CD4-positive, alpha-beta T cell treated with Interleukin-12 subunit alpha and Interleukin-12 subunit beta, for 1 hour (primary cell): ENCODE measurements around the gene IL27RA.
"Not testable (repeated sequence)": the region's sequence is repeated elsewhere in the genome, so short reads cannot be mapped to it uniquely, and the experiment has no call there.

ENCODE experiments used
- DNase-seq: peaks from one replicate; pipeline ENCODE4 v3.0.0-alpha.2; 2020

IL27RA gene

DNA sequence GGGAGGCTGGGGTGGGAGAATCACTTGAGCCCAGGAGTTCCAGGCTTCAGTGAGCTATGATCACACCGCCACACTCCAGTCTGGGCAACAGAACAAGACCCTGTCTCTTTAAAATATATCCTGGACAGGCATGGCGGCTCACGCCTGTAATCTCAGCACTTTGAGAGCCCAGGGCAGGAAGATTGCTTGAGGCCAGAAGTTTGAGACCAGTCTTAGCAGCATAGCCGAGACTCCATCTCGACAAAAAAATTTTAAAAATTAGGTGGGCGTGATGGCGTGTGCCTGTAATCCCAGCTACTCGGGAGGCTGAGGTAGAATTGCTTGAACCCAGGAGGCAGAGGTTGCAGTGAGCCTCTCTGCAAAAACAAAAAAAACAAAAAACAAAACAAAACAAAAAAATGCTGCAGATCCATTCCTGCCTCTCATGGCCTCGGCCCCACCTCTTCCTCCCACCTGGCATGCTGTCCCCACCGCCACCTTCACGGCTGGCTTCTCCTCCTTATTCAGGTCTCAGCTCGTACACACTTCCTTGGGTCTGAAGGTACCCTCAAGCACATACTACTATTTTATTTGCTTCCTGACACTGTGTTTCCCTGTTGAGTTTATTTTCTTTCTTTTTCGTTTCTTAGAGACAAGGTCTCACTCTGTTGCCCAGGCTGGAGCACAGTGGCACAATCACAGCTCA, 30.7 kb upstream of the IL27RA start:
- DNase-seq: no peak

DNA sequence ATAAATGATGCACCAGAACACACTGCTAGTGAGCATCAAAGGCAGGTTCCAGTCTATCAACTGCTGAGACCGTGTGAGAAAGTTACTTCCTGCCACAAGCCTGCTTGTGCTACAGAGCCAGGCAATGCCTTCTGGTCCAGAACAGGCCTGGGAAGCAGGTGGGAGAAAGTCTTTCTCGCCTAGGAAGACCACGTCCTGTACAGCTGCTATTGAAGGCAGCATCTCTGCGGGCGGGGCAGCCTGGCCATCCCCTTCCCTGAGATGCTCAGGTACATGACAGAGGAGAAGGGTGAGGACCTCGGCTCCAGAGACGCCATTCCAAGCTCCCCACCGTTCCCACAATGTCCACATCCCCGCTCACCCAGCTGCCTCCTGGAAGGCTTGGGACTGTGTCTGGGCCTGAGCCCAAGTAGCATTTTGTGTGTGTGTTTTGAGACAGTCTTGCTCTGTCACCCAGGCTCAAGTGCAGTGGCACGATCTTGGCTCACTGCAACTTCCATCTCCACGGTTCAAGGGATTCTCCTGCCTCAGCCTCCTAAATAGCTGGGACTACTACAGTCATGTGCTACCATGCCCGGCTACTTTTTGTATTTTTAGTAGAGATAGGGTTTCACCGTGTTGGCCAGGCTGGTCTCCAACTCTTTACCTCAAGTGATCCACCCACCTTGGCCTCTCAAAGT, 28.9 kb upstream of the IL27RA start:
- DNase-seq: peak; percentile 71

DNA sequence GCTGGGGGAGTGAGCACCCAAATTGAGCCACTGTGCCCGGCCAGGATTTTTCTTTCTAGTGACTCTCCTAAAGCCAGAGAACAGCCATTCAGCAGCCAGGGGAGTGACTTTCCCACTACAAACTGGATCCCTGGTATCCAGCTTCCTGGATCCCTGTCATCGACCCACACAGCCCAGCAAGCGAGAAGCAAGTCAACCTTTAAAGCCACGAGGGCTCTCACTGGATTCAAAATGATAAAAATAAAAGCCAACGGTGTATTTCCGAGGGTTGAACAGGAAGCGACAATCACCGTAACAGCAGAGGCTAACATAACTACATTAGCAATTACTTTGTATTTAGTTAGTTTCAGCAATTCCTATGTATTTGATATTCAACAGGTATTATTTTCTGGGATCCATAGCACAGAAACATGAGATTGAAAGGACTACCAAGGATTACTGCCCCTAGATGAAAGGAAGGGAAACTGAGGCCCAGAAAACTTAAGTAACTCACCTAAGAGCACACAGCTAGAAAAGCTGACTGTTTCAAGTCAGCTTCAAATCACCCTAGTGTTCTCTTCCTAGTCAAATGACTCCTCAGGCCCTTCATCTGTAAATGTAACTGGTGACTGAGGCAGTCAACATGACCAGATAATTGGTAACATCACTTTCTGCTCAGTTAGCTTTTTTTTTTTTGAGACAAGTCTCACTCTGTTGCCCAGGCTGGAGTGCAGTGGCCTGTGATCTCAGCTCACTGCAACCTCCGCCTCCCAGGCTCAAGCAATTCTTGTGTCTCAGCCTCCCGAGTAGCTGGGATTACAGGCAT, 28.1 kb upstream of the IL27RA start:
- DNase-seq: peak; percentile 60

DNA sequence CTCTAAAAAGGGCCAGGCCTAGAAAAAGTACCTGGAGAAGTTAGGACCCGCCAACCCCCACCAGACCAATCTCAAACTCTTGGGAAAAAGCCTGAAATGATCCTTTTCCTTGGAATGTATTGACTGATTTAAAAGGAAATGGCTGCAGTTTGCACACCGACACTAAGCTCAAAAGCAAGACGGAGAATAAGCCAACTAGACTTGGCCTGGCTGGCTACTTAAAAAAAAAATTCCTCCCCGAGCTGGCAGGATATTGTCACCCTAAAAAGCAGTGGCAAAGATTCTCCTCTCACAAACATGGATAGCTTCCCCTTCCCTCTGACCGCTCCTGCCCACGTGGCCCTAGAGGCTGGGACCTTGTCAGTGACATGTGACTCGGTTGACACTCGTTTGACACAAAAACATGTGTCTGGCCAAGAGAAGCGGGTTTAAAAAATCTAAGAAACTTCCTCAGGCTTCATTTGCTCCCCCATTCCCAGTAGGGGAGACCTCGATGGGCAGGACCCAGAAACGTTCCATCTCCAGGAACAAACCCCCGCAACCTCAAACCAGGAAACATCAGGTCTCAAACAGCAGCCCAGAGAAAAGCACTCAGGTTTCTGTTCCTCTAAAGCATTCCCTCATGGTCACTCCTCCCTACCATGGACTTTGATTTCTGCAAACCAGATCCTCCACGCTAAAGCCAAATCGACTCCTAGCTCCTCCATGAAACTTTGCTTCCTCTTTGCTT, 26.8 kb upstream of the IL27RA start:
- DNase-seq: peak; percentile 22

DNA sequence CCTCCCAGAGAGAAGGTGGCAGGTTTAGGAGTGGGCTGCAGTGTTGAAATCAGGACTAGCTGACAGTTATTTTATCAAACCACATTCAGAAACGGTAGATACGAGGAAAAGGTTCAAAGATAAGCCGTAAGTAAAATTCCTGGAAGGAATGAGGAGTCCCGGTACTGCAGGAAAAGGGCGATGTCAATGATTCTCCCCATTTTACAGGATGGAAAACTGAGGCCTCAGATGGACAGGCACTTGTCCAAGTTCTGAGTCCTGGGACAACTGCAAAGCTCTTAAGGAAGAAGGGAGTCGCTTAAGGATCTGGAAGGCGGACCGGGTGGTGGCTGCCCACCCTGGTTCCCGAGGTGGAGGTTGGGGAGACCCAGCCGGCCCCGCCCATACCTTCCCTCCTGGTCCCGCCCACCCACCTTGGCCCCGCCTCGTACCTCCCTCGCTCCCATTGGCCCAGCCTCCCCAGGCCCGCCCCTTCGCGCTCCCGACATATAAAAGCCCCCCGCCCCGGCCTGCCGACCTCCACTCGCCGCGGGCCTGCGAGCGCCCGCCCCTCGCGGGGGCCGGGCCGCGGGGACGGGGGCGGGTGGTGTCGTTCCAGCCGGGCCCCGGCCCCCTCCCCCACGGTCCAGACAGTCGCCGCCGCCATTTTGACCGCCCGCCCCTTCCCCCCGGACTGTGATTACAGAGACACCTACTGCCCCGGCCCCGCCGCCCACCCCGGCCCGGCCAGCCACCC, 26.0 kb upstream of the IL27RA start:
- peak; percentile 96 for DNase-seq

DNA sequence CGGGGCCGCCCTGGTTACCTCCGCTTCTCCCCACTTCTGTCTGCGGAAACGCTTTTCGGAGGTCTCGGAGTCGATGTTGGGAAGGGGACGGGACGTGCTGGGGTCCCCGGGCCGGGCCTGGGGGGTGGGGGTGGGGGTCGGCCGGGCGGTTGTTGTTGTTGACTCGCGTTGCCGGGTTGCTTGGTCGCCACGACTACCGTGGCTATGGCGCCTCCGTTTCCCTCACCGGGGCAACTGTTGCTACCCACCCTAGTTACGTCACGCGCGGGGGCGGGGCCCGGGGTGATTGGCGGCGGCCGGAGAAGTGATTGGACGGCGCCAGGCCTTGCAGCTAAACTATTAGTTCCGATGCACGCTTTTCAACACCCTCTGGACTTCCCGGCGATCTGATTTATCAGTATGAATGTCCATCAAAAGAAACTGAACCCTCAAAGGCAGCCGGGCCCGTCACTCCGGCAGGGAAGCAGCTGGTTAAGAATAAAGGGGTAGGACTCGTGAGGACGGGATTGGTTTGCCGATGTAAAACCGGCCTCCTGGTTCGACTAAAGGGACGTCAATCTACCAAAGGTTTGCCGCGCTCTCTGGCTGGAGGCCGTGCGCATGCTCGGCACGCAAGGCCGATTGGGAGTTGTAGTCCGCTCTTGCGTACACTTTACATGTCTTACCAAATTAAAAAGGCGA, 25.3 kb upstream of the IL27RA start, which contains the start of gene RFX1:
TSS of gene RFX1 (minus strand) at position 236 of the 681 bp plus-strand sequence. CDS start 12,477 bp downstream, outside the sequence.
- peak; percentile 100 for DNase-seq

DNA sequence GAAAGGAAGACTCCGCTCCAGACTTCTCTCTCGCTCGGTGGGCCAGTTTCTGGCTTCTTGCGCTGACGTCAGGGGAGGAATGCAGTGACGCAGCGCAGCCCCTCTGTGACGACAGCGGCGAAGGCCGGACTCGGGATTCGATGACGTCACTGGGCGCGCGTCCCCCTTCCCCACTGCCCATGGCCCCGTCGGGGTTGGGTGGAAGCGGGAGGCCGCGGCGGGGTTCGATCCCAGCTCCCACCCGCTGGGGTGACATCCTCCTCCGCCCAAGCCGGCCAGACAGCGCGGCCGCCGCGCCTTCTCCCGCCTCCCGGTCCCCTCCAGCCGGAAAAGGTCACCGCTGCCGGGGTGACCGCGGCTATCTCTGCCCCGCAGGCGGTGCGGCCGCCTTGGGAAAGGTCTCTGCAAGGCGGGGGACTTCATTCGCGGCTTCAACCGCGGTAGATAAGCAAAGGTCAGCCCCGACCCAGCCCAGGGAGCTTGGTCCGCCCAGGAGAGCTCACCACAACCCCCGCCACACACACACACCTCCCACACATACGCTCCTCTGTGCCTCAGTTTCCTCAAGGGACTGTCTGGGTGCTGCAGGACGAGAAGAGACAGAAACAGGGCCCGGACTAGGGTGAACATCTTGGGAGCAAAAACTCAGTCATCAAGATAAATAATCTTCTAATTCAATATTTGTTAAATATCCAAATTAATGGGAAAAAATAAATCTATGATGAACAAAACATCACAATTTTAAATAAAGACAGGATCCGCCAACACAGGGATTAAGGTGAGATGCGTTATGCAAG, 24.6 kb upstream of the IL27RA start:
- DNase-seq: no peak

DNA sequence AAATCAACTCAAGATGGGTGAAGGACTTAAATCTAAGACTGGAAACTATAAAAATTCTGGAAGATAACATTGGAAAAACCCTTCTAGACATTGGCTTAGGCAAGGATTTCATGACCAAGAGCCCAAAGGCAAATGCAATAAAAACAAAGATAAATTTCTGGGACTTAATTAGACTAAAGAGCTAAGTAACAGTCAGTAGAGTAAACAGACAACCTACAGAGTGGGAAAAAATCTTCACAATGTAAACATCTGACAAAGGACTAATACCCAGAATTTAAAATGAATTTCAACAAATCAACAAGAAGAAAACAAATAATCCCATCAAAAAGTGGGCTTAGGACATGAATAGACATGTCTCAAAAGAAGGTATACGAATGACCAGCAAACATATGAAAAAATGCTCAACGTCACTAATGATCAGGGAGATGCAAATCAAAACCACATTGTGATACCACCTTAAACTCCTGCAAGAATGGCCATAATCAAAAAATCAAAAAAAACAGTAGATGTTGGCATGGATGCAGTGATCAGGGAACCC, 19.1 kb upstream of the IL27RA start:
- no peak for DNase-seq

DNA sequence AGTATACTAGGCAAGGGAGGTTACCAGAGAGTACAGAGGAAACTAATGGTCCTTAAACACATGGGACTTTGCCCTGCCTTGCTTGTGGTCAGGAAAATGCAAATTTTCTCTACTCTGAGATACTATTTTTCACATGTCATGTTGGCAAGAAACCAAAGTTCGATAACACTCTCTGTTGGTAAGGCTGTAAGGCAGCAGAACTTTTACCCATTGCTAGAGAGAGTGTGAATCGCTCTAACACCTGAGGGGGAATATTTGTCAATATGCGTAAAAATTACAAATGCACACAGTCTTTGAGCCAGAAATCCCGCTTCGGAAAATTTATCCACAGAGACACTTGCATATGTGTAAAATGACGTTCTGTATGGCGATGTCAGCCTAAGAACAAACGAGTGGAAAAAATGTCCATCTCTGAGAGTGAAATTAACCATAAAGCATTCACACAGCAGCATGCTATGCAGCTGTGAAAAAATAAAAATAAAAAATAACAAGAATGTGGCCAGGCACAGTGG, 16.0 kb upstream of the IL27RA start:
- DNase-seq: no peak

DNA sequence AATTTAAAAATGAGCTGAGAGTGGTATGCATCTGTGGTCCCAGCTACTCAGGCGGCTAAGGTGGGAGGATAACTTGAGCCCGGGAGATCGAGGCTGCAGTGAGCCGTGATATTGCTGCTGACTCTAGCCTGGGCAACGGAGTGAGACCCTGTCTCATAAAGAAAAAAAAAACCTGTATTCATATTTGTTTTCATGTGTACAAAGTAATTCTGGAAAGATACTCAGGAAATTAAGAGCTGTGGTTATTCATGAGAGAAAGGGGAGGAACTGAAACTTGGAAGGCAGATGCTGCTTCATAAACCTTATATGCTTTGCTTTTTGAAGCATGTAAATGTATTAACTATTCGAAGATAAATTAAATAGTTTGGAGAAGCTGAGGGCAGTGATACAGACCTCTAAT, 12.5 kb upstream of the IL27RA start:
- no peak for DNase-seq

DNA sequence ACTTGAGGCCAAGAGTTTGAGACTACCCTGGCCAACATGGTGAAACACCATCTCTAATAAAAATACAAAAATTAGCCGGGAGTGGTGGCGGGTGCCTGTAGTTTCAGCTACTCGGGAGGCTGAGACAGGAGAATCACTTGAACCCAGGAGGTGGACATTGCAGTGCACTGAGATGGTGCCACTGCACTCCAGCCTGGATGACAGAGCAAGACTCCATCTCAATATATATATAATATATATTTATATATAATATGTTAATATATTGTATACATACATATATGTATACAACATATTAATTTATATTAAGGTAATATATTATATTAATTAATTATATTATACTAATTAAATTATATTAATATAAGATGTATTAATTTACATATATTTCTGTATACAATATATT, 11.8 kb upstream of the IL27RA start:
- DNase-seq: not testable (repeated sequence)

DNA sequence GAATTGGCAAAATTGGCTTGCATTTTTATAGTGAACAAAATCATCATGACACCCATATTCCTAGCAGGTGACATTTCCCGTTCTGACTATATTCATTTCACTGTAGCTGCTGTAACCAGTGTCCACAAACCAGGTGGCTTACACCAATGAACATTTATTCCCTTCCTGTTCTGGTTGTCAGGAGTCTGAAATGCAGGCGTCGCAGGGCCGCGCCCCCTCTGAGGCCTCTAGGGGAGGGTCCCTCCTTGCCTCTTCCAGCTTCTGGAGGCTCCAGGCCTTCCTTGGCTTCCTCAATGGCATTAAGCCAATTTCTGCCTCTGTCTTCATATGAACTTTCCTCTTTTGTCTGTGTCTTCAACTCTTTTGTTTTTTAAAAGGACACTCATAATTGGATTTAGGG, 10.1 kb upstream of the IL27RA start:
- DNase-seq: no peak

DNA sequence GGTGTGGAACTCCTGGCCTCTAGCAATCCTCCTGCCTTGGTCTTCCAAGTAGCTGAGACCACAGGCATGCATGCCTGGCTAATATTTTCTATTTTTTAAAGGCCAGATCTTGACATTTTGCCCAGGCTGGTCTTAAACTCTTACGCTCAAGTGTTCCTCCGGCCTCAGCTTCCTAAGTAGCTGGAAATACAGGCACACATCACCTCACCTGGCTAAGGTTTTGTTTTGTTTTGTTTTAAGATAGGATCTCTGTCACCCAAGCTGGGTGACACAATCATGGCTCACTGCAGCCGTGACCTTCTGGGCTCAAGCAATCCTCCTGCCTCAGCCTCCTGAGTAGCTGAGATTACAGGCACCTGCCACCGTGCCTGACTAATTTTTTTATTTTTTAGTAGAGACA, 9.1 kb upstream of the IL27RA start:
- no peak for DNase-seq

DNA sequence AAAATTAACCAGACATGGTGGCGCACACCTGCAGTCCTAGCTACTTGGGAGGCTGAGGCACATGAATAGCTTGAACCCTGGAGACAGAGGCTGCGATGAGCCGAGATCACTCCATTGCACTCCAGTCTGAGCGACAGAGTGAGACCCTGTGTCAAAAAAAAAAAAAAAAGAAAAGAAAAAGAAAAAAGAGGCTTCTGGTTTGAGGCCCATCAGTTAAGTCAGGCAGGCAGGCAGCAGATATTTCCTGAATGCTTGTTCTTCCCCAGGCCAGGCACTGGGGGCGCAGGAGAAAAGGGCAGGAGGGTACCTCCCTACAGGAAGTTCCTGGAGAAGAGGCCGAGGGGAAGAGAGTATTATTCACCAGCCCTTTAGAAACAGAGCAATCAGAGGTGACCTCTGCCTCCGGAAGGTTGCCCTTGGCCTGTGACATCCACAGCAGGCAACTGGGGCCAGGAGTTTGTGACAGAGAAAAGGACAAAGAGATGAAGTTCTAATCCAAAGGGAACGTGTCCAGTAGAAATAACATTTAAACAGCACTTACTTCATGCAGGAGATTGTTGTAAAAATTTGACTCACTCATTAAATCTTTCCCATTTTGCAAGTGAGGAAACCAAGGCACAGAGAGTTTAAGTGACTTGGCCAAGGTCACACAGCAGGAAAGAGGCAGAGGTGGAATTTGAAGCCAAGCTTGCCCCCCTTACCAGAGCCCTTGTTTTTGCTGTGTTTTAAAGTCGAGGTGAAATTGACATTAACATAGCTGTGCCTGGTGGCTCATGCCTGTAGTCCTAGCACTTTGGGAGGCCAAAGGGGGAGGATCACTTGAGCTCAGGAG, 7.9 kb upstream of the IL27RA start:
- DNase-seq: peak; percentile 24

DNA sequence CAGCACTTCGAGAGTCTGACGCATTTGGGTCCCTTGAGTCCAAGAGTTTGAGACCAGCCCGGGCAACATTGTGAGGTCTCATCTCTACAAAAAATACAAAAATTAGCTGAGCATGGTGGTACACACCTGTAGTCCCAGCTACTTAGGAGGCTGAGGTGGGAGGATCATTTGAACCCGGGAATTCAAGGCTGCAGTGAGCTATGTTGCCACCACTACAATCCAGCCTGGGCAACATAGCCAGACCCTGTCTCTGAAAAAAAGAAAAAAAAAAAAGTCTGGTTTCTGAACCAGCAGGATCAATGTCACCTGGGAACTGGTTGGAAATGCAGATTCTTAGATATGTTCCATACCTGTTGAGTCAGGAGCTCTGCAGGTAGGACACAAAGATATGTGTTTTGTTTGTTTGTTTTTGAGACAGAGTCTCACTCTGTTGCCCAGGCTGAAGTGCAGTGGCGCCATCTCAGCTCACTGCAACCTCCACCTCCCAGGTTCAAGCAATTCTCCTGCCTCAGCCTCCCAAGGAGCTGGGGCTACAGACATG, 4.8 kb upstream of the IL27RA start:
- not testable (repeated sequence) for DNase-seq

DNA sequence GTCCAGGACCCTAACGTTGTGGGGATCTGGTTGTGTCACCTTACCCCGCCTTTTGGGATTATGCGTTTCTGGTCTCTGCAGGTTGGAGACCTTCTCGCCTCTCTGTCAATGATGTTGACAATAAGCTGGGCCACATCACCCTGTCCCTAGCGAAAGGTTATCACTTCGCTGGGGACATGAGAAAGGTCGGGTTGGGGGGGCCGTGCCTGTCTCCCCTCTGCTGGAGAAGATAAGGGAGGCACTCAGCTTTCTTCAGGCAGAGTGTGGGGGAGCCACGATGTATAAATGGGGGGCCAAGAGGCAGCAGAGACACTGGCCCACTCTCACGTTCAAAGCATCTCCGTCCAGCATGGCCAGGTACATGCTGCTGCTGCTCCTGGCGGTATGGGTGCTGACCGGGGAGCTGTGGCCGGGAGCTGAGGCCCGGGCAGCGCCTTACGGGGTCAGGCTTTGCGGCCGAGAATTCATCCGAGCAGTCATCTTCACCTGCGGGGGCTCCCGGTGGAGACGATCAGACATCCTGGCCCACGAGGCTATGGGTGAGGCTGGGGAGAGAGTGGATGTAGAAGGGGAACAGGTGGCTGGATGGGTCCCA, 3.6 kb upstream of the IL27RA start, which contains the start of gene RLN3:
TSS of gene RLN3 (plus strand) at position 293 of the 595 bp plus-strand sequence. CDS start at position 350, 57 bp downstream.
- DNase-seq: no peak

DNA sequence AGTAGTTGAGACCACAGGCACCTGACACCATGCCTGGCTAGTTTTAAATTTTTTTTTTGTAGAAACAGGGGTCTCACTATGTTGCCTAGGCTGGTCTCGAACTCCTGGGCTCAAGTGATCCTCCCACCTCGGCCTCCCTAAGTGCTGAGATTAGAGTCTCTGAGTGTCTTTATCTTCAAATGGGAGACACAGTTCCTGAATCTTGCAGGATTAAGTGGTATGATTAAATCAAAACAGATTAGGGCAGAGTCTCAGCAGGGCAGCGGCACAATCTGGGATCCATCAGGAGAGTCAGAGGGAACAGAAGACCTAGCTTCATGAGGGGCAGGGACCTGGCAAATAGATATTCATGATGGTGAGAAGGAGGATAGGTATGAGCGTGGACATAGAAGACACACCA, 2.7 kb upstream of the IL27RA start:
- DNase-seq: no peak

DNA sequence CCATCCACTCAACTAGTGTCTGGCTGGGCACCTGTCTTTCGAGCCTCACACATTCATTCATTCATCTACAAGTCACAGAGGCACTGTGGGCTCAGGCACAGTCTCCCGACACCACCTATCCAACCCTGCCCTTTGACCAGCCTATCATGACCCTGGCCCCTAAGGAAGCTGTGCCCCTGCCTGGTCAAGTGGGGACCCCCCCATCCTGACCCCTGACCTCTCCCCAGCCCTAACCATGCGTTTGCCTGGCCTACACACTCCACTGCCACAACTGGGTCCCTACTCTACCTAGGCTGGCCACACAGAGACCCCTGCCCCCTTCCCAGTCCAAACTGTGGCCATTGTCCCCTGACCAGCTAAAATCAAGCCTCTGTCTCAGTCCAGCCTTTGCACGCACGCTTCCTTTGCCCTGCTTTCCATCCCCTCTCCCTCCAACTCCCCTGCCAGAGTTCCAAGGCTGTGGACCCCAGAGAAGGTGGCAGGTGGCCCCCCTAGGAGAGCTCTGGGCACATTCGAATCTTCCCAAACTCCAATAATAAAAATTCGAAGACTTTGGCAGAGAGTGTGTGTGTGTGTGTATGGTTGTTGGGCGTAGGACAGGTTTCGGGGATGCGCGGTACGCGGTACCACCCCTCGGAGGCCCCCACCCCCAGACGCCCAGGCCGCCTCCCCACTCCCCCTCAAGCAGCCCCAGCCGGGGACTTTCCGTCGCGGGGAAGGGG, 404 bp upstream of the IL27RA start:
- DNase-seq: peak; percentile 90
